ENCODE measurements around the gene PCDH9. TPM values are rescaled to one million over a fixed set of nuclear protein-coding genes. Genes with fewer than 3 reads are reported as not detected.

The PCDH9 gene
- polyA plus RNA-seq, 3 donors, result 0.03 TPM; not detected in 1

DNA sequence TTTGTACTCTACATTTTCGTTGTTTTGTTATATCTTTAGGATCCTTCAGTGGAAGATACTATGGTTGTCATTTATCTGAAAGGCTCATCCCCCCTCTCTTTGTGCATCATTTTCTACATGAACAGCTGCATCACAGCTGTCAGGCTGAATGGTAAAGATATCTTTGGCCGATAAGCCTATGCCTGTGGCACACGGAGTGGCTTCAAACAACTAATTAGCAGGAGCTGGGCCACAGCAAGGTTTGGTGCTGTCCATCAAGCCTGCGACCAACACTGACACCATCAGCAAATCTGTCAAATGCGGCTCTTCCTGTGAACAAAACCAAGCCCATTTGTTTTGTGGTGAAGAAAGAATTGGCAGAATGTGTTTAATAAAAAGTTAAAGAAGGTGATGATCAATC is 334.4 kb downstream of the PCDH9 start:
- DNase-seq, result no peak
- no peaks in the 10 kb centered on the region for H3K27me3 ChIP-seq (ENCODE audit: control insufficient read depth in 2 of 2, insufficient read depth in 2 of 2, low read length in 2 of 2)
- no peaks in the 10 kb centered on the region for H3K36me3 Mint-ChIP-seq
- no CpG with 5 or more reads among the region's 5 CpGs for WGBS (ENCODE audit: insufficient coverage)
- no peaks in the 10 kb centered on the region for H3K36me3 ChIP-seq (replicated peaks in 1 of 2; ENCODE audit: control insufficient read depth in 1 of 2, insufficient read depth in 2 of 2, low read length in 2 of 2)
- no peak overlapping the region for H3K4me2 ChIP-seq (replicated peaks; ENCODE audit: extremely low read depth, low read length, poor library complexity, severe bottlenecking)
- H4K20me1 ChIP-seq (ENCODE audit: insufficient read depth, low read length), result no peaks in the 10 kb centered on the region
- H3K4me1 Mint-ChIP-seq, result no peaks in the 10 kb centered on the region
- peaks cover 0 to 2% (median 0%) of the 10 kb centered on the region in 7 donors for H3K9me3 Mint-ChIP-seq
- no peak overlapping the region for H3K4me3 ChIP-seq (replicated peaks in 1 of 3; ENCODE audit: low read depth in 2 of 3, low read length in 3 of 3)
- H3K9ac ChIP-seq (ENCODE audit: insufficient read depth, low read length, poor library complexity, severe bottlenecking), result no peak overlapping the region
- no peaks in the 10 kb centered on the region for H3K4me1 ChIP-seq (ENCODE audit: control insufficient read depth in 1 of 2, insufficient read depth in 2 of 2, low read length in 2 of 2)
- no peak overlapping the region for H3K27ac Mint-ChIP-seq
- intact Hi-C loops (cut with micrococcal nuclease), result no loop called here
- no peak overlapping the region for H3K27ac ChIP-seq (ENCODE audit: low read depth in 1 of 2, low read length in 2 of 2)
- H3K79me2 ChIP-seq (ENCODE audit: insufficient read depth, low read length), result no peaks in the 10 kb centered on the region
- no peaks in the 10 kb centered on the region for H3K27me3 Mint-ChIP-seq (ENCODE audit: low read depth in 3 of 3)
- no peak overlapping the region for H2AFZ ChIP-seq (ENCODE audit: insufficient read depth, low read depth, low read length, poor library complexity, severe bottlenecking)
- no peaks in the 10 kb centered on the region for H3K9me3 ChIP-seq (replicated peaks in 1 of 2; ENCODE audit: control insufficient read depth in 1 of 2, insufficient read depth in 1 of 2, low read length in 2 of 2)
- H3K4me3 Mint-ChIP-seq, result no peak overlapping the region
- TF ChIP-seq, protein P1, sequence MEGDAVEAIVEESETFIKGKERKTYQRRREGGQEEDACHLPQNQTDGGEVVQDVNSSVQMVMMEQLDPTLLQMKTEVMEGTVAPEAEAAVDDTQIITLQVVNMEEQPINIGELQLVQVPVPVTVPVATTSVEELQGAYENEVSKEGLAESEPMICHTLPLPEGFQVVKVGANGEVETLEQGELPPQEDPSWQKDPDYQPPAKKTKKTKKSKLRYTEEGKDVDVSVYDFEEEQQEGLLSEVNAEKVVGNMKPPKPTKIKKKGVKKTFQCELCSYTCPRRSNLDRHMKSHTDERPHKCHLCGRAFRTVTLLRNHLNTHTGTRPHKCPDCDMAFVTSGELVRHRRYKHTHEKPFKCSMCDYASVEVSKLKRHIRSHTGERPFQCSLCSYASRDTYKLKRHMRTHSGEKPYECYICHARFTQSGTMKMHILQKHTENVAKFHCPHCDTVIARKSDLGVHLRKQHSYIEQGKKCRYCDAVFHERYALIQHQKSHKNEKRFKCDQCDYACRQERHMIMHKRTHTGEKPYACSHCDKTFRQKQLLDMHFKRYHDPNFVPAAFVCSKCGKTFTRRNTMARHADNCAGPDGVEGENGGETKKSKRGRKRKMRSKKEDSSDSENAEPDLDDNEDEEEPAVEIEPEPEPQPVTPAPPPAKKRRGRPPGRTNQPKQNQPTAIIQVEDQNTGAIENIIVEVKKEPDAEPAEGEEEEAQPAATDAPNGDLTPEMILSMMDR (IDR thresholded peaks at IDR 0.05), result no peak

DNA sequence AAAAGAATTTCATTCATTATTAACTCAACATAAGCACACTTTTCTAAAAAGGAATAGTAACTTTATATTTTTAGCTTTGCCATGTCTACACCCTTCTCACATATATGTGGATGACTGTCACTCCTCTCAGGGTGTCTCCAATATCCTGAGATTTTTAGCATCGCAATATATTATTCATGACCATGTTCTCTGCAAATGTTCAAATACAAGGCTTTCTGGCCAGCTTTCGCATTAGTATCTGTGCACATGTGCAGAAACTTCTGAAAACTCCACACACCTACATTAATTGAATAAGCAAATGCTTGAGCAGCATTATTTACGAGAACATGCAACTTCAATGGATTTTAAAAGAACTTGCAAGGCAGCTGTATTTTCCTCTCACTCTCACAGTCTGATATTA is 334.8 kb downstream of the PCDH9 start:
- H3K4me3 ChIP-seq (replicated peaks in 1 of 3; ENCODE audit: low read depth in 2 of 3, low read length in 3 of 3), result no peak overlapping the region
- no peak overlapping the region for H3K27ac Mint-ChIP-seq
- H3K27me3 Mint-ChIP-seq (ENCODE audit: low read depth in 3 of 3), result no peaks in the 10 kb centered on the region
- no peaks in the 10 kb centered on the region for H3K79me2 ChIP-seq (ENCODE audit: insufficient read depth, low read length)
- H3K4me1 ChIP-seq (ENCODE audit: control insufficient read depth in 1 of 2, insufficient read depth in 2 of 2, low read length in 2 of 2), result no peaks in the 10 kb centered on the region
- no peaks in the 10 kb centered on the region for H3K36me3 Mint-ChIP-seq
- DNase-seq, result no peak
- H3K4me2 ChIP-seq (replicated peaks; ENCODE audit: extremely low read depth, low read length, poor library complexity, severe bottlenecking), result no peak overlapping the region
- TF ChIP-seq, protein P1 (IDR thresholded peaks at IDR 0.05), result no peak
- WGBS (ENCODE audit: insufficient coverage), result 84% methylated on average over 2 of the region's 3 CpGs
- H3K4me1 Mint-ChIP-seq, result no peaks in the 10 kb centered on the region
- H3K36me3 ChIP-seq (replicated peaks in 1 of 2; ENCODE audit: control insufficient read depth in 1 of 2, insufficient read depth in 2 of 2, low read length in 2 of 2), result no peaks in the 10 kb centered on the region
- no peak overlapping the region for H3K27ac ChIP-seq (ENCODE audit: low read depth in 1 of 2, low read length in 2 of 2)
- H3K4me3 Mint-ChIP-seq, result no peak overlapping the region
- no peaks in the 10 kb centered on the region for H3K27me3 ChIP-seq (ENCODE audit: control insufficient read depth in 2 of 2, insufficient read depth in 2 of 2, low read length in 2 of 2)
- H3K9me3 Mint-ChIP-seq, result peaks cover 0 to 3% (median 0%) of the 10 kb centered on the region in 7 donors
- H2AFZ ChIP-seq (ENCODE audit: insufficient read depth, low read depth, low read length, poor library complexity, severe bottlenecking), result no peak overlapping the region
- intact Hi-C loops (cut with micrococcal nuclease), result no loop called here
- no peaks in the 10 kb centered on the region for H4K20me1 ChIP-seq (ENCODE audit: insufficient read depth, low read length)
- H3K9ac ChIP-seq (ENCODE audit: insufficient read depth, low read length, poor library complexity, severe bottlenecking), result no peak overlapping the region
- no peaks in the 10 kb centered on the region for H3K9me3 ChIP-seq (replicated peaks in 1 of 2; ENCODE audit: control insufficient read depth in 1 of 2, insufficient read depth in 1 of 2, low read length in 2 of 2)
